HG03045 (cell line): ENCODE results near the gene METTL22.

ENCODE experiments used
- ATAC-seq: cut with Tn5 transposase; IDR thresholded peaks from one replicate; pipeline ENCODE4 v1.9.1; 2021; ENCODE audit warnings: mild to moderate bottlenecking, moderate library complexity; ENCODE audit not compliant: unreplicated experiment

Gene METTL22, protein sequence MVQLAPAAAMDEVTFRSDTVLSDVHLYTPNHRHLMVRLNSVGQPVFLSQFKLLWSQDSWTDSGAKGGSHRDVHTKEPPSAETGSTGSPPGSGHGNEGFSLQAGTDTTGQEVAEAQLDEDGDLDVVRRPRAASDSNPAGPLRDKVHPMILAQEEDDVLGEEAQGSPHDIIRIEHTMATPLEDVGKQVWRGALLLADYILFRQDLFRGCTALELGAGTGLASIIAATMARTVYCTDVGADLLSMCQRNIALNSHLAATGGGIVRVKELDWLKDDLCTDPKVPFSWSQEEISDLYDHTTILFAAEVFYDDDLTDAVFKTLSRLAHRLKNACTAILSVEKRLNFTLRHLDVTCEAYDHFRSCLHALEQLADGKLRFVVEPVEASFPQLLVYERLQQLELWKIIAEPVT

DNA sequence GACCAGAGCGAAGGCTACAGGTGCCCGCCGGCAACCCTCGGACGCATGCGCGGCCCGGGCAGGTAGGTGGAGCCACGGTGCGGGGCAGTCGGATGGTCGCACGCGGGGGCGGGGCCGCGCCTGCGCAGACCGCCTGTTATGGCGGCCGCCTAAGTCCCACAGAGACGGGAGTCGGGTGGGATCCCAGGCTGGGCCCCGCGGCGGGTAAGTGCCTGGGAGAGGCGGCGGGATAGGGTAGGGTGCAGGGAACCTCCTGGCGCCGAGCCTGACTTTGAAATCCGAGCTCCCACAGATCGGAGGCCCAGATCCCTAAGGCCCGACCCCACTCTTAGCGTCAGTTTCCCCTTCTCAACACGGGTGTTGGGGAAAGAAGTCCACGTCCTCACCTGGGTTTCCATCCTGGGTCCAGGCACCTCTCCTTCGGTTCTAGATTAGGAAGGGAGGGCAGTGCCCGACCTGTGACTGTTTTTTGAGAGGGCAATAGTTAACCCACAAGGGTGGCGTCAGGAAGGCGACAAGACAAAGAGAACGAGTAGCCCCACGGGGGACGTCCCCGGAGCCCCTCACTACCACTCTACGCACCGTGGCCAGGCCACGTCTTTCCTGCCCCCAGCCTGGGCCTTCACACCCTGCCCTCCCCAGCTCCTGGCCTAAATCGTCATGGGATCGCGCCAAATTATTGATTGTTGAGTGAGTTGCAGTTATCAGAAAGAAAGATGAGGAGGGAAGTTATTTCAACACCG is at the start of gene METTL22:
Gene METTL22 (plus strand): TSS at position 127 of the 743 bp plus-strand sequence. CDS start 3,968 bp downstream, outside the sequence.
- peak; percentile 85 for ATAC-seq

DNA sequence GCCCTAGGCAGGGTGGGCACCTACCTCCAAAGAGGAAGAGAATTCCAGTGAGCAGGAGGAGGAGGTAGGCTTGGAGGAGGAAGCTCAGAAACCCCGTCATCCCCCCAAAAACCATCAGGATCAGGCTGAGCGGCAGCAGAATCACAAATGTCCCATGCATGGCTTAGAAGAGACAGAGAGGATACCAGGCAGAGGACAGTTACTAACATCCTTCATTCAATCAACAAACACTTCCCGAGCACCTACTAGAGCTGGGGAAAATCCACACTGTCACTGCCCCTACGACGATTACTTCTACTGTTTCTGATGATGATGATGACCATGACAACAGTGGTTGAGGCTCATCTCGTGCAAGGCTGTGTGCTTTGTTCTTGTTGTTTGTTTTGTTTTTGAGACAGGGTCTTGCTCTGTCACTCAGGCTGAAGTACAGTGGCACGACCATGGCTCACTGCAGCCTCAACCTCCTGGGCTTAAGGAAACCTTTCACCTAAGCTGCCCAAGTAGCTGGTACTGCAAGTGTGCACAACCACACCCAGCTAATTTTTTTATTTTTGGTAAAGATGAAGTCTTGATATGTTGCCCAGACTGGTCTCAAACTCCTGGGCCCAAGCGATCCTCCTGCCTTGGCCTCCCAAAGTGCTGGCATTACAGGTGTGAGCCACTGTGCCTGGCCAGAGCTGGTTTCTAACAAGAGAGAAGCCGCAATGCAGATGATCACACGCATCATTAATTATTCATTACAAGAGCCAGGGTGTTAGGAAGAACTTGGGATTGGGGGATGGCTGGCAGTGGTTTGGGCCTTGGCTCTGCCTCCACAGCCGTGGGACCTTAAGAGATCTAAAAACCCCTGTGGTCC is 49.2 kb upstream of the METTL22 start:
- no peak for ATAC-seq

DNA sequence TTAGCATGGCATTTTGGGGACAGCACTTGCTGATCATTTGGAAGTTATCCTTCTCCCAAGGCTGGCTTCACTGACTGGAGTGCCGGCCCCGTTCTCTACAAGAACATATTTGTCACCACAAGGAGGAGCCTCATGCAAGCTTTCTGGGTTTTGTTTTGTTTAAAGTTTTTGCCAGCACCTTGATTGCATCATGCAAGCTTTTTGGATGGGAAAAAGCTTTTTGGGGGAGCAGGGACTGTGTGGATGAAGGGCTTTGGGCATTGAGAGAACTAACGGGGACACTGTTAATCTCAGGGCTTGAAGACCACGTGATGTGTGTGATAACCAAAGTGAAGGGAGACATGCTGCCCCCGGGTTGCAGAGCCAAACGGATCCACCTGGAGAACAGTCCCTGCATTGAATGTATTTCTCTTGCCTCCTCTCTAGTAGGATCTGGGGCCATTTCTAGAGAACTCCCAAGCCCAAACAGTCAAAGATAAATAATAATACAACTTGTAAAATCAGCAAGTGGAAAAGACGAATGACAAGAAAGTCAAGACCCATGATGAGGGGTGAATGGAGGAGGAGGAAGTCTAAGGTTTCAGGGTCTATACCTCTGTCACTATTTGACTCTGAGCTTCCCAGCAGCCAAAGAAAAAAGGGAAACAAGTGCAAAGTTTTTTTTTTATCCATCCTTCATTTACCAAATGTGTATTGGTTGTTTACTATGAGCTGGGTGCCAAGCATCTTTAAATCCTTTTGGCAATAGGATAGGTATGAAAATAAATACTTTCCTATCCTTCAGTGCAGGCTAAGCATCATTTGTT is 48.4 kb upstream of the METTL22 start:
- ATAC-seq = no peak

DNA sequence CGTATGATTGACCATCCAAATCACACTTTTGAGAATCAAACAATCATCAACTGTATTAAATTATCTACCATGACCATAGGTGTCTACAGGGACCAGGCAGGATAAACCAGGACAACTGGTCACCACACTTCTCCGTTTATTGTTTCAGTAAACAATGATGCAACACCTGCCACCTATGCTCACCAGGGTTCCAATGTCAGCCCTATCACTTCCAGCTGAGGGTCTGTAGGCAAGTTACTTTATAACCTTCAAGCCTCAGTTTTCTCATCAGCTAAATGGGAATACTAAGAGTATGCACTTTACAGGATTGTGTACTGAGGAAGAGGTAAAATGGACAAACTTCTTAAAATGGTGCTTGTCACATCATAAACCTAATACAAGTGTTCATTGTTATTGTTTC is 46.1 kb upstream of the METTL22 start:
- no peak for ATAC-seq

DNA sequence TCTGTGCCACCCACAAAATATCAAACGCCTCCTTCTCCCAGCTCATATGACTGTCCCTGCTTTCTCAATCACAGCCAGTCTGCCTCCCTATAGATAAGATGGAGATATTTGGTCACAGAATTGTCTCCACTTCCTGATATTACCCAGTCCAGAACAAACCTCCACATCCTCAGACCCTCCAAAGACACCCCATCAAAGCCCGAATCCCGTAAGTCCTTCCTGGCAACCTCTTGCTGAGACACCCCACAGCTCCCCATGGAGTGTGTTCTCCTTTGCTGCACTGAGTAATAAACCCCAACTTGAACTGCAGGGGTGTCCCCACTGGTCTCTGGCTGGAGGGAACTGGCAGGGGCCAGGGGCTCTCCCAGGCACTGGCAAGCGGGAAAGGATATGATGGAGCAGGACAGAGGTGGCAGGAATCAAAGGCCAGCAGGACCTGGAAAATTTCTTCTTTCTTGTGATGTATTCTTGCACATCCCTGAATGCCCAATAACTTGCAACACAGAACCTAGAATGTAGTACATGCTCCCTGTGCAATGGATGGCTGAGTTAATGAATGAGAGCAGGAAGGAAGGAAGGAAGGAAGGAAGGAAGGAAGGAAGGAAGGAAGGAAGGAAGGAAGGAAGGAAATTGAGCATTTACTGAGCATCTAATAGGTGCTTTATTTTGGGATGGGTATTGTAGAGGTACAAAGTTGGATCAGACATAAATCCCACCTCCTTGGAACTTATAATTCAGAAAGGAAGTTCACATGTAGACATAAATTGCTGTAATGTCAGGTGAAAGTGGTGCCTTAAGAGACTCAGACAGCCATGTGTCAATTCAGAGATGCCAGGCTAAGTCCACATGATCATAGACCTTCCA is 45.1 kb upstream of the METTL22 start:
- ATAC-seq = no peak

DNA sequence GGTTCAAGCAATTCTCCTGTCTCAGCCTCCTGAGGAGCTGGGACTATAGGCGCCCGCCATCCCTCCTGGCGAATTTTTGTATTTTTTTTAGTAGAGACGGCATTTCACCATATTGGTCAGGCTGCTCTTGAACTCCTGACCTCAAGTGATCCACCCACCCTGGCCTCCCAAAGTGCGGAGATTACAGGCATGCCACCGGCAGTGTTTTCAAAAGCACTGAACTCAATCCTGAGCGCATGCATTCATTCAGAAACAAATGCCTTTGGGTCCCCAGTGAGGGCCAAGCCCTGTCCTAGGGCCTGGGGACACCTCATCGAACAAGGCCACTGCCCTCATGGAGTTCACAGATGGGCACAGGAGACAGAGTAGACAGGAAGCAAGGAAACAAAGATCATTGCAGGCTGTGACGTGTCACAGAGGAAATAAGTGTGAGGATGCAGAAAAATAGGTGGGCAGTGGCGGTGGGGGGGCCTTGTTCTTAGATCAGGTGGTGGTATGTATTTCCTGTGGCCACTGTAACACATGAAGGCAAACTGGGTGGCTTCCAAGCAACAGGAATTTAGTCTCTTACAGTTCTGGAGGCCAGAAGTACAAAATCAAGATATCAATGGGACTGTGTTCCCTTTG is 43.7 kb upstream of the METTL22 start:
- no peak for ATAC-seq

DNA sequence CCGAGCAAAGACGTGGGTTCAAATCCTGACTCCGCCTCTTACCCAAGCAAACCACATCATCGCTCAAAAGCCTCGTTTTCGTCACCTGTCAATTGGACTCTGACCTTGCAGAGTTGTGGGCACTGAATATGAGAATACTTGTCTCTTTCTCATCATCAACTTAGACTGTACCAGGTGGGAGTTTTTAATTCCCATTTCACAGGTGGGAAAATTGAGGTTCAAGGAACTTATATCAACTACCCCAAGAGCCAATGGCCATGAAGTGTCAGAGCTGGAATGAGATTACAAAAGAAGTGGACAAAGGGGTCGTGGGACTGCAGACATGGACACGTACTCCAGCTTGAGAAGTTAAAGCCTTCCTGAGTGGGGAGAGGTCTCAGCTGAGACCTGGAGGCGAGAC is 41.9 kb upstream of the METTL22 start:
- ATAC-seq = no peak

DNA sequence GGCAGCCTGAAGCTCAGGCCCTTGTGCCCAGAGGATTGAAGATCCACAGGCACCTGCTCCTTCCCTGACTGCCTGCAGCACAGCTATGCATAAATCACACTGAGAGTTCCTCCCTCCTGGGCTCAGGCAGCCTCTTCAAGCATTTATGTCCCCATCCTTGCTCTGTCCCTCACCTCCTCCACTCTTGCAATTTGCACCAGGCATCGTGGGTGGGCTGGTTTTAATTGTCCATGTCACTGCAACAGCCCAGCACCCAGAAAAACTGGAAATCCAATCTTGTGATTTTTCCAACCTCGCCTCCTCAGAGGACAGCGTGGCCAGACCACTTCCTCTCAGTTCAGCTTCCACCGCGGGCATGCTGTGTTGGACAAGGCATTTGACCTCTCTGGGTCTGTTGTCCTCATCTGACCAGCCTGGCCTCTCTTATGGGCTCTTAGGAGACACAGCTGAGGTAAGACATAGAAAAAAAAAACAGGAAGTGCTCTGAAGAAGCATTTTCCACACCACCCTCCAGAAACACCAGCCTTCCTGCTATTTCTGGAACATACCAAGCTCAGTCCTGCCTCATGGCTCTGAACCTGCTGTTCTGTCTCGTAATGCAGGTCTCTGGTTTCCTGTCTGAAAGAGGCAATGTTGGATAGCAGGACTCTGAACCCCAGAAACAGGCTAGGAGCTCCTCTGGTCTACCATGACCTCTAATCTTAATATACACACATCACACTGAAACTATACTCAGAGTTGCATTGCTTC is 39.5 kb upstream of the METTL22 start:
- ATAC-seq = no peak

DNA sequence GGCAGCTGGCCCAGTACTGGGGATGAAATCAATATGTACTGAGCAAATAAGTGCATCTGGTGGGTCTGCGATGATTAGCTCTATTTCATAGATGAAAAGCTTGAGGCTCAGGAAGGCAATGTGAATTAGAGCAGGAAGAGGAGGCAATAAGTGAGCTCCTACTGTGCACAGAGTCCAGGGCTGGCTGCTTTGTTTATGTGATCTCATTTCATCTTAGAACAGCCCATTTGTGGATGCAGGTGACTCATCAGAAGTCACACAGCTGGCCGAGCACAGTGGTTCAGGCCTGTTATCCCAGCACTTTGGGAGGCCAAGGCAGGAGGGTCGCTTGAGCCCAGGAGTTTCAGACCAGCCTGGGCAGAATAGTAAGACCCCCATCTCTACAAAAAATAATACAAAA is 38.3 kb upstream of the METTL22 start:
- no peak for ATAC-seq

DNA sequence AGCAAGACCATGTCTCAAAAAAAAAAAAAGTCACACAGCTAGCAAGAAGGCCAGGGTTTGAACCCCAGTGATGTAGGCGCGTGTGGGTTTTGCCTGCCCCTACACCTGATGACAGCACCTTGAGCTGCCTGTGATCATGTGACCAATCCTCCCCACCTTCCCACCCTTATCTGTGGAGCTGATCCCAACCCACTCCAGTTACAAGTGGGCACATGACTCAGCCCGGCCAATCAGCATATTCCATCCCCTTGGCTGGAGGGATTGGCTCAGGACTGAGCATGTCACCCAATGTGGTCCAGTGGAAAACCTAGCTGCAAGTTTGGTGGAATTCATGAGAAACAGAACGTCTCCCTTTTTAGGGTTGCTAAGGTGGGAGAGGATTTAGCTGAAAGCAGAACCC is 37.8 kb upstream of the METTL22 start:
- ATAC-seq = no peak

DNA sequence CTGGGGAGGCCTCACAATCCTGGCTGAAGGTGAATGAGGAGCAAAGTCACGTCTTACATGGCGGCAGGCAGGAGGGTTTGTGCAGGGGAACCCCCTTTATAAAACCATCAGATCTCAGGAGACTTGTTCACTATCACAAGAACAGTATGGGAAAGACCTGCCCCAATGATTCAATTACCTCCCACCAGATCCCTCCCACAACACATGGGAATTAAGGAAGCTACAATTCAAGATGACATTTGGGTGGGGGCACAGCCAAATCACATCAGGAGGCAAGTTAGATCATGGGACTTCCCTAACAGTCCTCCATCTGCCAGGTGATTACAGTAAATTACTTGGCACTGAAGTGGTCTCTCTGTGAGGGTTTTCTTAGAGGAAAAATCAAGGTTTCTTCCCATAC is 36.5 kb upstream of the METTL22 start:
- no peak for ATAC-seq

DNA sequence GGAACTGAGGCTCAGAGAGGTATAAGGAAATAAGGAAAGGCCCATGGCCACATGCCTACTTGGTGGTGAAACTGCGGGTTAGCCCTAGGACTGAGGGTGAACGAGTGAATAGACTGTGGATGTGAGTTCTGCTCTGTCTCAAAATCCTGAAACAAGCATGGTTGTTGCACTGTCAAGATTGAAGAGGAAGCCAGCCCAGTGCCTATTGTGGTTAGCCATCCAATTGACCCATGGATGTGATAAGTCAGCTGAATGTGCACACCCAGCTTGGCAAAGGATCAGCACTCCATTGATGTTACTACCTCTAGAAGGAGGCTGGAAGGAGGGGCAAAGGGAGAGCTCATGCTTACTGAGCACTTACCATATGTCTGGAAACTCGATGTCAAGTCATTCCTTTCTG is 35.6 kb upstream of the METTL22 start:
- ATAC-seq = no peak

DNA sequence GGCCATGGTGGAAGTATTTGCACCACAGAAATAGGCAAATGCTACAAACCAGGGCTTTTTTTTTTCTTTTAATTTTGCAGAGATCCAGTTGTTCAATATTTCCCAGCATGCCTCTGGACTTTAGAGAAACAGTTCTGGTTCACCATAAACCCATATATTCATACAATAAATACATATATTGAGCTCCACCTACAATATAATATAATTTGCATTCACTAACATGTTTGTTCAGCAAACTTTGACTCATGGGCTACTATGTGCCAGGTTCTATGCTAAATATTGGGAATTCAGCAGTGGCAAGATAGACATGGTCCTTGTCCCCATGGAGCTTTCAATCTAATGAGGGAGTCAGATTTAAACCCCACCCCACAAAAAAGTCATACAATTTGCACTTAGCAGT is 34.4 kb upstream of the METTL22 start:
- no peak for ATAC-seq

DNA sequence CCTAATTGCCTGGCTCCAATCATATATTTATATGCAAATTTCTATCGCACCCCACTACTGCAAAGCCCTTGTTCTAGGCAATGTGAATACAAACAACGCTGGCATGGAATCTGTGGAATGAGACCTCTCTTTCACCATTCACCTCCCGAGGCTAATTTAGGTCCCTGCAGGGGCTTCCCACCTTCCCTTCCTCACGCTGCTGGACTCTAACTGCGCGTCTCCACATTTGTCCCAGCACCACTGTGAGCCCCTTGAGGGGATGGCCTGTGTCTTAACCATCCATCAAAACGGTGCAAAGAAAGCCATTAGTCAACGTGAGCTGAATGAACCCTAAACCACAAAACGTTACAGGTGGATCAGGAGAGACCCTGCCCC is 32.8 kb upstream of the METTL22 start:
- no peak for ATAC-seq

DNA sequence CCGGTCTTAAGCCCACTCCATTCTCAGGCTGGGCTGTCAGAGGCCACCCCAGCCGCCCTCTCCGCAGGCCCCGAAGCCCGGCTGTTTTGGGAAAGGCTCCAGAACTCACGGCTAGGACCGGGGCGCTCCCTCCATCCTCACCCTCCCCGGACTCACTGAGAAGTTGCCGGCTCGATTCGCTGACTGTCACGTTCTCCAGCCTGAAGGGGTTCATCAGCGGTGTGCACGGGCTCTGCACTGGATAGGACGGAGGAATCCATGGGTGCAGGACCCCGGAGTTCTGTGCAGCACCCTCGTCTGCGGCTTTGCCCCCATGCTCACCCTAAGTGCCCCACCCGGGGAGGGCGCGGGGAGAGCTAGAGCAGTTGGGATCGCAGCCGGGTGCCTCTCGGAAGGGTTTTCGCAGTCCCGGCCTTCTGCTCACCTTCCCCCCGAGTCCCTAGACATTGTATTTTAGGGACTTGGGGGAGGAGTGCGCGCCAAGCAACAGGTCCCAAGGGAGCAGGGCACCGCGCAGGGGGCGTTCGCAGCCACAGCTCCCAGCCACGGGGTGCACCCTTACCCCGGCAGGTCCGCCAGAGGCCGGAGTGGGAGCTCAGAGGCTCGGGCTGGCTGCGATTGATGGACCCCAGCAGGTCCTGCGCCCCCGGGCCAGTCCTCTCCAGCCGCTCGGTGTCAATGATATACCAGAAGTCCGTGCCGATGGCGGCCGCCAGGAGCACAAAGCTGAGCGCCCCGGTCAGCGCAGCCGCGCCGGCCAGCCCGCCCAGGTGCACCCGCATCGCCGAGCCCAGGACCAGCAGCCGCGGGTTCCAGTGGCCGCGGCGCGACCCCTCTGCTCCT is 32.2 kb upstream of the METTL22 start:
- ATAC-seq = no peak

DNA sequence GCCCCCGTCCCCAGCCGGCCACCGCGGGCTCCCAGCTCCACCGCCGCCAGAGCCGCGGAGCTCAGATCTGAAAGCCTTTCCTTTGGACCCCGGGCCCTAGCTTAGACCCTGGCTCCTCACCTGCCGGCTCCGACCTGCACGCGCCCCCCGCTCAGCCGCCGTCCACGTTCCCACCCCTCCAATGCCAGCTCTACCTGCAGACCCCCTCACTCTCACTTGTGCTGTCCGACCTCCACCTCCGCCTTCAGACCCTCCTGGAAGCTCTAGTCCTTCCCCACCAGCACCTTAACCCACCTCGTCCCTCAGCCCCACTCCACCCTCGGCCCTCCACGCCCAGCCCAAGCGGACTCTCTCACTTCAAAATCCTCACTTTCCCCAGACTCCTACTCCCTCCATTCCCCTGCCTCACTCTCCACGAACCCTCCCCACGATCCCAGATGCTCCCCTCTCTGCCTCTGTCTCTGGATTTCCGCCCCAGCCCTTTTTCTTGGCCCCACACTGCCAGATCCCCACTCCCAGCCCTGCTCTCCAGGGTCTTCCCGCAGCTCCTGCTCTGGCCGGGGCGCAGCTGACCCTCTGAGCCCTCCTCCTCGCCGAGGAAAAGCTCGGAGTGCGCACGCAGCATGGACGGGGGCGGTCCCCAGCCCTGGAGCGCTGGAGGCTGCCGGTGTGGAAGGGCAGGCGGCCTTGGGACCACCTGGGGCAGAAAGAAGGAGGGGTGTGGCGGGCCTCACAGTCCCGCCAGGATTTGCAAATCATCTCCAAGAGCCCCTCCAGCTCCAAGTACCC is 31.4 kb upstream of the METTL22 start, which contains the start of gene TMEM114:
Gene TMEM114 (minus strand): TSS at position 612 of the 789 bp plus-strand sequence. CDS start 673 bp downstream, outside the sequence.
- ATAC-seq = no peak

DNA sequence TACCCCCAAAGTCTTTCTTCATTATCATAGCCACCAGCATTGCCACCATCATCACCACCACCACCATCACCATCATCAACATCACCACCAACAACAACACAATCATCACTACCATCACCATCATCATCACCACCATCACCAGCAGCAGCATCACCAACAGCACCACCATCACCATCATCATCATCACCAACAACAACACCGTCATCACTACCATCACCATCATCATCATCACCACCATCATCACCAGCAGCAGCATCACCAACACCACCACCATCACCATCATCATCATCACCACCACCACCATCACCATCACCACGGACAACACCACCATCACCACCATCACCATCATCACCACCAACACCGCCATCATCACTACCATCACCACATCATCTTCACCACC is 30.7 kb upstream of the METTL22 start:
- no peak for ATAC-seq
